Measurements from ENCODE around the gene C15orf62.

C15orf62 gene

DNA sequence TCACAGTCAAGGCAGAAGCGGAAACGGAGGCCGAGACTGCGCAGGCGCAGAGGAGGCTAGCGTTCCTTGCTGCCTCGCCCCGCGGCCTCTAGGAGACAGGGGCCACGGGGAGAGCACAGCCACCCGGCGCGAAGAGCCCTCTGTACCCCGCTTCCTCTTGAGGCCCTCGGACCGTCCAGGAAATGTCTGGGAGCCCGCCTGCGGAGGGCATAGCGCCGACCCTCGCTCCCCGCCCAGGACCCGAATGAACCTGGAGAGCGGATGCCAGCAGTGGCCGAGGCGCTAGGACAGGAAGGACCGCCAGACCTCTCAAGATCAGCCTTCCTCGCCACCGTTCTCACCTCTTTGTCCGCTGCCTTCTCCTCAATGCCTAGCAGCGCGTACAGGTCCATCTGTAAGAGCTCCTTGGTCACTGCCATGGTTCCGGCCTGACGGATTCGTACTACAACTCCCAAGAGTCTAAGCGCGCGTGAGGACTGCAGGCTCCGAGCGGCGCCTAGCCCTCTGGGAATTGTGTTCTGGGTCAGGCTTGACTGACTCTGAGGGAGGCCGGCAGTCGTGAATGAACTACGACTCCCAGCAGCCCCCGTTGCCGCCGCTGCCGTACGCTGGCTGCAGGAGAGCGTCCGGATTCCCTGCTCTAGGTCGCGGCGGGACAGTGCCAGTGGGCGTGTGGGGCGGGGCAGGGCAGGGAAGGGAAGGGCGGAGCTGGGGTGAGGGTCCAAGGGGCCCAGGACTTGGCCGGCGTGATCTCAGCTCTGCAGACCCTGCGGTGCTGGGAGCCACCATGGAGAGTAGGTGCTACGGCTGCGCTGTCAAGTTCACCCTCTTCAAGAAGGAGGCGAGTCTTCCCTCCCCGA, 37.5 kb downstream of the C15orf62 start, which contains the start of the genes DNAJC17 and ZFYVE19:
Gene DNAJC17, minus strand, starts transcription at position 446 of the 860 bp plus-strand sequence. Its CDS starts 27 bp downstream, at position 419.
Gene ZFYVE19, plus strand, starts transcription at position 62 of the 860 bp plus-strand sequence. Its CDS starts 501 bp downstream, at position 563.
- intact Hi-C loops (cut with DNase I) = loop anchor here (1.0 to 5.0 kb wide), 4 partner anchors 52 to 220 kb away; partner anchors contain the start of genes RMDN3 and VPS18
- DNase-seq = peak; percentile 95 to 100 (median 98)

DNA sequence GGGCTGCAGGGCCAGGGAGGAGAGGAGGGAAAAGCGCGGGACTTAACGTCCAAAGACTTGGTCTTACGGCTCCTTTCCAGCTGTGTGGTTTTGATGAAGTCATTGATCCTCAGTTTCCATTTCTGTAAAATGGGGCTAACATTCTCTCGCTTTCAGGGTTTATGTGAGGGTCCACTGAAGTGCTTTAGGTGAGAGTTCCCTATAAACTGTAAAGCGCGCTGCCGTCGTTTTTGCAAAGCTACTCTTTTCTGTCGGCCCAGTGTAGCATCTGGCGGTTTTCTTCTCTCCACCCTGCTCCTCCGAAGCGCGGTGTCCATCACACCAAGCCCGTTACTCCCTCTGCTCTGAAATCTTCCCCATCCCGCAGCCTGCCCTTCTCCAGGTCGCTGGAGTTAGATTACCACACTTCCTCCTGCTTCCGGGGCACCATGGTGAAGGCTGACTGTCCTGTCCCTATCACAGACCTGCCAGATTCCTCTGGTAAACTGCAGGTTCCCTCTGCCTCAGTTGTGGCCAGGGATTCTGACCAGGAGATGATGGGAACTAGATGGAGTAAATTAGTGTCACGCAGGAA, 38.2 kb downstream of the C15orf62 start:
- DNase-seq = peak in 1 of 10 donors; percentile 29
- intact Hi-C loops (cut with DNase I) = loop anchor here (1.0 to 5.0 kb wide), 4 partner anchors 53 to 221 kb away; partner anchors contain the start of genes RMDN3 and VPS18

DNA sequence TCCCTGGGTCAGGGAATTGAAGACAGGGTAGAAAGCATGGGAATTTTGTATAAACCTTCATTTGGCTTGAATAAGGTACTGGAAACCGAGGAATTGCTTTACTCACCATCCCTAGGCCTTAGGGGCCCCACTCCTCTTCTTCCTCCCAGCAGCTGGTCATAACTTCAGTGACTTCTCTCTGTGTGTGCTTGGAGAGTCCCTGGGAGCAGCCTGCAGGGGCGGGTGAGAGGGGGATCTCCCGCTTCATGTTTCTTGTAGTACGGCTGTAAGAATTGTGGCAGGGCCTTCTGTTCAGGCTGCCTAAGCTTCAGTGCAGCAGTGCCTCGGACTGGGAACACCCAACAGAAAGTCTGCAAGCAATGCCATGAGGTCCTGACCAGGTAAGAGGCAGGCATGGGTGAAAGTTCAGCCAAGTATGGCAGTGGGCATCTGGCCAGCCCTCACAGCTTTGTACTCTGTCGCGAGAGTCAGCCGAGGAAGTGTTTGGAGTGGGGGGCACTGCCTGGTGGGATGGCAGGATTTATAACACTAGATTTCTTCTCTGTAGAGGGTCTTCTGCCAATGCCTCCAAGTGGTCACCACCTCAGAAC, 39.2 kb downstream of the C15orf62 start:
- intact Hi-C loops (cut with DNase I) = loop anchor here (5.0 kb wide), 1 partner anchor 222 kb away; no protein-coding TSS in a partner anchor

DNA sequence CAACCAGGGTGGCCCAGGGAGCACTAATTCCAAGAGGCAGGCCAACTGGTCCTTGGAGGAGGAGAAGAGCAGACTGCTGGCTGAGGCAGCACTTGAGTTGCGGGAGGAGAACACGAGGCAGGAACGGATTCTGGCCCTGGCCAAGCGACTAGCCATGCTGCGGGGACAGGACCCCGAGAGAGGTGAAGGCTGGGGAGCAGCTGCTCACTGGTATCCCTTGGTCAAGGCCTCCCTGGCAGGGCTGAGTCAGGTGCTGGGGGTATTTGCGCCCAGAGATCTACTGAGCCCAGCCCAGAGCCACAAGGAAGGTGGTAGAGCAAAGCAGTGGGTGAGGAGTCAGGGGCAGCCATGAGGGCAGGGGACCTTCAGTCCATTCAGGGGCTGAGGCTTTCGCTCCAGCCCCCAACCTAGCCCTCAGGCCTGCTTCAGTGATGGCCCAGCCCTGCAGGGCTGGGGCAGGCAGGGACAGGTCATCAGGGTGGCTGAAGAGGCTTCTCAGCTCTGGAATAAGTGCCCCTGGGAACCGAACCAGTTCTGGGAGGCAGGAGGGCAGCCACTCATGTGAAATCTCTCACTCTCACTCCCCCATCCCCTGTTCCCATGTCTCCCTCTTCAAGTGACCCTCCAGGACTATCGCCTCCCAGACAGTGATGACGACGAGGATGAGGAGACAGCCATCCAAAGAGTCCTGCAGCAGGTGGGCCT, 43.1 kb downstream of the C15orf62 start:
- intact Hi-C loops (cut with DNase I) = no loop called here
- DNase-seq = peak in 1 of 10 donors; percentile 66

More for the DNA sequence above, 39.2 kb downstream of the C15orf62 start:
- peak in 1 of 10 donors; percentile 43 for DNase-seq

DNA sequence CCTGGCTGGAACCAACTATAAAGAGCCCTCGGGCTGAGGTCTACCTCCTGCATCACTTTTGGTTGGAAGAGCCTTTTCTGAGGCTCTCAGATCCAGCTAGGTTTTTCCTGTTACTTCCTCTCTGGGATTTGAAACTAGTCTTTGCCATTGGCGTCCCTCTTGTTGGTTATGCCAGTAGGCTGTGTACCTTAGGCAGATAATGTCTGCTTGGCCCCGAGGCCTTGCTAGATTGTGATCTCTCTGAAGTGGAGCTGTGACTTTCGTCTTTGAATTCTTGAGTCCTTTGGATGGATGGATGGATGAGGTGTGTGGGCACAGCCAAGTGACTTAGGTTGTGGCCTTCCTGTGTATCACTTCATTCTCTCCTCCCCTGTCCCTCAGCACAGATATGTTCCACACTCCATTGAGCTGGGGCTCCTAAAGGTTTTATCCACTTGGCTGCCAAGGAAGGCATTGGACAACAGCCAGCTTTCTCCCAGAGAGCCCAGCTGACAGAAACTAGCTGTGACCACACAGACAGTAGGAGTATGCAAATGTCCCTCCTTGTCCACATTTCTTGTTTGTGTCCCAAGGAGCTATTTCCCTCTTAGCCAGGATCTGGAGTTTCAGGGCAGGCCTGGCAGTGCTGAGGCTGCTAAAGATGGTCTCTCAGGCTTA, 45.4 kb downstream of the C15orf62 start:
- peak in 3 of 10 donors; percentile 19 to 72 (median 24) for DNase-seq

DNA sequence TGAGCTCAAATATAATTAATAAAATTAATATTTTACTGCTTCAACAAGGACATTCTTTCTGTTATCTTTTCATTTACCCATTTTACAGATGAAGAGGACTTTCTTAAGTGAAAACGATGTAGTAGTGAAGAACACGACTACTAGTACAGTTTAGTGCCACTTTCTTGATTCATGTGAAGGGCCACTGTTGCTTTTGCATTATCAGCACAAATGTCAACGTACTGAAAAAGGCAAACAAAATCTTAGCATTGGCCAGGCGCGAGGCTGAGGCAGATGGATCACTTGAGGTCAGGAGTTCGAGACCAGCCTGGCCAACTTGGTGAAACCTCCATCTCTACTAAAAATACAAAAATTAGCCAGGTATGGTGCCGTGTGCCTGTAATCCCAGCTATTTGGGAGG, 49.3 kb downstream of the C15orf62 start:
- DNase-seq = no peak
- intact Hi-C loops (cut with DNase I) = no loop called here

More for the DNA sequence above, 45.4 kb downstream of the C15orf62 start:
- intact Hi-C loops (cut with DNase I) = no loop called here

DNA sequence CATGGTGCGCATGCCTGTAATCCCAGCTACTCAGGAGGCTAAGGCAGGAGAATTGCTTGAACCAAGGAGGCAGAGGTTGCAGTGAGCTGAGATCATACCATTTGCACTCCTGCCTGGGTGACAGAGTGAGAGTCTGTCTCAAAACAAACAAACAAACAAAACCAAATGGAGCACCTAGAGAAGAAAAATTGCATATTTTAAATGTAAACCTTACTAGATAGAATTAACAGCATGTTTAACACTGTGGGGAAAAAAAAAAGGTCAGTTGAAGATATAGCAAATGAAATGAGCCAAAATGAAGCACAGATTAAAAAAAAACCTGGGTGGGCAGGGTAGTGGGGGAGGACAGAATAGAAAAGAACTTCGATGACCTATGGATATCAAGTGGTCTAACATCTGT, 51.4 kb downstream of the C15orf62 start:
- intact Hi-C loops (cut with DNase I) = no loop called here
- no peak for DNase-seq
